Measurements from ENCODE around the gene SLC16A14.

Gene SLC16A14

DNA sequence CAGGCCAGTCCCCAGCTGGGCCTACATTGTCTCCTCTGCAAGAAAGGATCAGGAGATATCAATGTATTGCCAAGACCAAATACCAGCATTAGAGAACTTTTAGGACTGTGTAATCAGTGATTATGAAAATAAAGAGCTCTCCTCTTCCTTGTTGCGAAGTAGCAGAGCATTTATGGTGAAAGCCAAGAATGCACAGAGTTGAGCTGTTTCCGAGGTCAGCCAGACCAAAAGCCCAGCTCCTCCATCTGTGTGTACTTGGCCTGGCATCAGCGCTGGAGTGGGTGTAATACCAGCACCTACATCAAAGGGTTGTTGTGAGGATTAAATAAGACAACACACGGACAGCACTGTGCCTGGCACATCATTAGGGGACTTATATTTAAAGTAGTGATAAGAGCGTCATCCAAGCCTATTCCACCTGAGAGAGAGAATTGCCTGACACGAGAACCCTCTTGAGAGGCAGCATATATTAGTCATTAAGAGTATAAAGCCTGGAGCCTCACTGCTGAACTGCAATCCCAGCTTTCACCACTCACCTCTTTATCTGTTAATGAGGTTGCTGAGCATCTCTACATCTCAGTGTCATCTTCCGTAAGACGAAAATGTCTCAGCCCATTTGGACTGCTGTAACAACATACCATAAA lies 7.4 kb upstream of the SLC16A14 start:
- H3K27me3 ChIP-seq, result no peaks in the 10 kb centered on the region
- no peak overlapping the region for H3K4me3 ChIP-seq
- no peak for TF ChIP-seq Cebpa-rat (IDR thresholded peaks at IDR 0.05)
- H3K4me1 ChIP-seq, result no peaks in the 10 kb centered on the region
- no peak overlapping the region for H3K4me2 ChIP-seq
- no peaks in the 10 kb centered on the region for H3K9me3 ChIP-seq
- no peak overlapping the region for H3K27ac ChIP-seq
- no peaks in the 10 kb centered on the region for H3K36me3 ChIP-seq
- H3K9ac ChIP-seq, result no peak overlapping the region
- no peaks in the 10 kb centered on the region for H4K20me1 ChIP-seq

- Histone ChIP-seq H3K4me1 (peaks cover 11% of the 10 kb centered on the region), H3K4me3 (no peak overlapping the region), H3K9me3 (no peaks in the 10 kb centered on the region), H3K36me3 (no peaks in the 10 kb centered on the region), H4K20me1 (no peaks in the 10 kb centered on the region), H3K27me3 (peaks cover 17% of the 10 kb centered on the region; the same call in 1 of the 2 replicates), H3K27ac (no peak overlapping the region), H3K4me2 (no peak overlapping the region), H3K9ac (no peak overlapping the region)
- no peak for TF ChIP-seq Cebpa-rat (IDR thresholded peaks at IDR 0.05)
Observed at GRCh38 chr2:230071421-230071820, 2.7 kb upstream of the SLC16A14 start.

GRCh38 chr2:230069402-230069801 lies 678 bp upstream of the SLC16A14 start:
- peaks cover 11% of the 10 kb centered on the region for H3K4me1 ChIP-seq
- H3K9me3 ChIP-seq, result no peaks in the 10 kb centered on the region
- H3K36me3 ChIP-seq, result no peaks in the 10 kb centered on the region
- no peak for TF ChIP-seq Cebpa-rat (IDR thresholded peaks at IDR 0.05)
- no peak overlapping the region for H3K27ac ChIP-seq
- H3K9ac ChIP-seq, result no peak overlapping the region
- H4K20me1 ChIP-seq, result no peaks in the 10 kb centered on the region
- H3K4me2 ChIP-seq, result no peak overlapping the region; the same call in 1 of the 2 replicates
- peaks cover 17% of the 10 kb centered on the region; the same call in 1 of the 2 replicates for H3K27me3 ChIP-seq
- no peak overlapping the region for H3K4me3 ChIP-seq

DNA sequence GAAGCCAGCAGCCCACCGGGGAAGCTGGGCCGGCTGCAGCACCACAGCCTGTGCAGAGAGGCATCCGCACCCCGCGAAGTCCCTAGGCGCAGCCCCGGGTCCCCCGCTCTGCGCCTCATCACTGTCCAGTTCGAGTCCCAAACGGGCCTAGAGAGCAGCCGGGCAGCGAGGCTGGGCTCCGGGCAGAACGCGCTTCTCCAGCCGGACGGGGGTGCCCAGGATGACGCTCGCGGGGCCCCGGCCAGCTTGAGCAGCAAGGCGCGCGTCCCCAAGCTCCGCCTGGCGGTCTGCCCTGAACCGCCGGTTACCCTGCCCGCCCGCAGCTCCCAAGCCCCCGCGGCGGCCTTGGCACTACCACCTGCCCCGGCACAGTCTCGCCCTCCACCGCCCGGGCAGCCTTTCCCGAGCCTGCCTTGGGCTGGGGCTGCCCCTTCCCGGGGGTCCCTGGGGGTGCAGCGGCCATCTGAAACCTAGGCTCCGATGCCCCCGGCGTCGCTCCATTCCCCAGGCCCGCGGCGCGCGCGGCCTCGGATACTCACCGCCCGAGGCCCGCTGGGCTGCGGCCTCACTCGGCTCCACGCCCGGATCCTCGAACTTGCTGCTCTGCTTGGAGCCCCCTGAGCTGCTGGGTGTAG lies 591 bp downstream of the SLC16A14 start:
- Histone ChIP-seq H3K4me2 (peak overlapping the region; percentile 93), H3K27me3 (peaks cover 17% of the 10 kb centered on the region; the same call in 1 of the 2 replicates), H4K20me1 (no peaks in the 10 kb centered on the region), H3K4me3 (peak overlapping the region; percentile 82), H3K9me3 (no peaks in the 10 kb centered on the region), H3K9ac (peak overlapping the region; percentile 79), H3K27ac (peak overlapping the region; percentile 76), H3K36me3 (0 out of 2 replicates have a peak, but pooled peaks cover 3% of the 10 kb centered on the region), H3K4me1 (peaks cover 11% of the 10 kb centered on the region)
- TF ChIP-seq Cebpa-rat (IDR thresholded peaks at IDR 0.05), result no peak

- 0 out of 2 replicates have a peak, but pooled peaks cover 13% of the 10 kb centered on the region for H3K36me3 ChIP-seq
- no peak overlapping the region for H3K27ac ChIP-seq
- no peaks in the 10 kb centered on the region for H4K20me1 ChIP-seq
- no peak overlapping the region for H3K4me3 ChIP-seq
- TF ChIP-seq Cebpa-rat (IDR thresholded peaks at IDR 0.05), result no peak
- H3K4me2 ChIP-seq, result 0 out of 2 replicates have a peak overlapping the region, but pooled peaks have one; percentile 3
- H3K9me3 ChIP-seq, result no peaks in the 10 kb centered on the region
- no peak overlapping the region for H3K9ac ChIP-seq
- H3K27me3 ChIP-seq, result no peaks in the 10 kb centered on the region
- H3K4me1 ChIP-seq, result peaks cover 5% of the 10 kb centered on the region
Observed at GRCh38 chr2:230060672-230061293, 7.9 kb downstream of the SLC16A14 start.

DNA sequence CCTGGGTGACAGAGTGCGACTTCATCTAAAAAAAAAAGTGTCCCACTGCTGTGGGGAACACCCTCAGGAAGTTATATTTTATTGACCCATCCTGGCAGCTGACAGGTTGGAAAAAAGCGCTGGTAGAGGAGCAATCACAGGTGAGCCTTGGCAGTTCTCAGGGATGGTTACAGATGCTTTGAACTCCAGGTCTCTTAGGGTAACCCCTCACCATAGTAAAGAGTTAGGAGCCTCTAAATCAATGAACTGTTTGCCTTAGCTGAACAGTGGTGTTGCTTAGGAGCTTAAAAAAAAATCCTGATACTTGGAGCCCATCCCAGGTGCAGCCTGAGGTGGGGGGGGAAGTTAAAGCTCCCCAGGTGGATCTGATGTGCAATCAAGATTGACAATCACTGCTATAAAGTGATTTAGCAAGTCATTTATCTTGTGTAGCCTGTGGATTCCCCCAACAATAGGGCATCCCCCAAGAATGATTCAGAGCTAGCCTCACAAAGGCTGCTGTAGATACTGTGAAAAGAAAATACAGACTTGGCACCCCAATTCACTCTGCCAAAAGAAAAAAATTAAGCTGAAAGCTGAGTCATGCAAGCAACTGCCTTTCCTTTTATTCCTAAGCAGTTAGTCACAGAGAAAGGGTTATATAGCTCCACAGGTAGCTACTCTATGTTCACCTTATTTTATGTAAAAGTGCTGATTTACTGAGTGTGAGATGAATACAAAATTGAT lies 14.8 kb downstream of the SLC16A14 start:
- H3K4me3 ChIP-seq, result no peak overlapping the region
- no peak overlapping the region for H3K9ac ChIP-seq
- H3K27ac ChIP-seq, result no peak overlapping the region
- H3K36me3 ChIP-seq, result 0 out of 2 replicates have a peak, but pooled peaks cover 3% of the 10 kb centered on the region
- H3K4me2 ChIP-seq, result no peak overlapping the region
- H3K9me3 ChIP-seq, result no peaks in the 10 kb centered on the region
- no peak for TF ChIP-seq Cebpa-rat (IDR thresholded peaks at IDR 0.05)
- H4K20me1 ChIP-seq, result no peaks in the 10 kb centered on the region
- no peaks in the 10 kb centered on the region for H3K27me3 ChIP-seq
- H3K4me1 ChIP-seq, result peaks cover 11% of the 10 kb centered on the region; the same call in 1 of the 2 replicates

GRCh38 chr2:230052299-230052698 lies 16.4 kb downstream of the SLC16A14 start:
- Histone ChIP-seq H3K27me3 (no peaks in the 10 kb centered on the region), H3K27ac (no peak overlapping the region), H3K9ac (no peak overlapping the region), H3K9me3 (no peaks in the 10 kb centered on the region), H3K36me3 (no peaks in the 10 kb centered on the region), H4K20me1 (no peaks in the 10 kb centered on the region), H3K4me2 (0 out of 2 replicates have a peak overlapping the region, but pooled peaks have one; percentile 2), H3K4me1 (peaks cover 11% of the 10 kb centered on the region; the same call in 1 of the 2 replicates), H3K4me3 (no peak overlapping the region)
- TF ChIP-seq Cebpa-rat (IDR thresholded peaks at IDR 0.05), result no peak

DNA sequence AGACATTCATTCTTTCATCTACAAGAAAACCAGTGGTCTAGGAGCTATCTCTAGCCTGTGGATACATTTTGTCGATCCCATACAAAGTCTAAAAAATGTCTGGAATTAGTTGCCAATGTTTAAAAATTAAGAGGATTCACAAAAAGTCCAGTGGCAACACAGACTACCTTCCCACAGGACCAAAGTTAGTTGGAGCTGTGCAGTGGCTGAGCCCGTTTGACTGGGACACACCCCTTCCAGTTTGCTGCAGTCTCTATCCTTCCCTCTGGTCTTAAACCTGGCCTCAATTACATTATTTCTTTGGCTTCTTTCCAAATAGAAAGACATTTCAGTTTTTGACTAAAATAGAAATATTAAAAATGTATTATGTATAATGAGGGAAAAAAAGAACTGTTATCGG lies 18.6 kb downstream of the SLC16A14 start:
- H3K4me1 ChIP-seq, result peaks cover 11% of the 10 kb centered on the region; the same call in 1 of the 2 replicates
- H3K27me3 ChIP-seq, result no peaks in the 10 kb centered on the region
- peaks cover 15% of the 10 kb centered on the region; the same call in 1 of the 2 replicates for H3K36me3 ChIP-seq

GRCh38 chr2:230048010-230048671 lies 20.6 kb downstream of the SLC16A14 start:
- H3K4me2 ChIP-seq, result no peak overlapping the region
- no peak overlapping the region for H3K4me3 ChIP-seq
- H3K9ac ChIP-seq, result no peak overlapping the region
- H3K9me3 ChIP-seq, result no peaks in the 10 kb centered on the region
- no peaks in the 10 kb centered on the region for H4K20me1 ChIP-seq
- H3K27me3 ChIP-seq, result no peaks in the 10 kb centered on the region
- no peak overlapping the region for H3K27ac ChIP-seq
- no peak for TF ChIP-seq Cebpa-rat (IDR thresholded peaks at IDR 0.05)
- H3K36me3 ChIP-seq, result peaks cover 18% of the 10 kb centered on the region; the same call in 1 of the 2 replicates
- peaks cover 10% of the 10 kb centered on the region; the same call in 1 of the 2 replicates for H3K4me1 ChIP-seq

More for the DNA sequence above, 18.6 kb downstream of the SLC16A14 start:
- Histone ChIP-seq H3K4me2 (no peak overlapping the region), H3K27ac (no peak overlapping the region), H3K9me3 (no peaks in the 10 kb centered on the region), H3K4me3 (no peak overlapping the region), H3K9ac (no peak overlapping the region), H4K20me1 (no peaks in the 10 kb centered on the region)
- no peak for TF ChIP-seq Cebpa-rat (IDR thresholded peaks at IDR 0.05)

Data from BLaER1 (cell line).